GM20000 (cell line): Measurements from ENCODE around the gene PPARA.

Experiments used
- DNase-seq: peaks from one replicate; pipeline ENCODE4 v3.0.0; 2012; ENCODE audit warnings: low spot score
- TF ChIP-seq, protein P1 (sequence below): IDR thresholded peaks from 2 replicates; pipeline ENCODE4 v1.5.1; 2012; ENCODE audit warnings: mild to moderate bottlenecking, control low read depth; ENCODE audit errors: extremely low read depth, missing control alignments

PPARA gene

GRCh38 chr22:46244771-46245170 lies 94.4 kb downstream of the PPARA start:
- no peak for DNase-seq
- TF ChIP-seq, protein P1, sequence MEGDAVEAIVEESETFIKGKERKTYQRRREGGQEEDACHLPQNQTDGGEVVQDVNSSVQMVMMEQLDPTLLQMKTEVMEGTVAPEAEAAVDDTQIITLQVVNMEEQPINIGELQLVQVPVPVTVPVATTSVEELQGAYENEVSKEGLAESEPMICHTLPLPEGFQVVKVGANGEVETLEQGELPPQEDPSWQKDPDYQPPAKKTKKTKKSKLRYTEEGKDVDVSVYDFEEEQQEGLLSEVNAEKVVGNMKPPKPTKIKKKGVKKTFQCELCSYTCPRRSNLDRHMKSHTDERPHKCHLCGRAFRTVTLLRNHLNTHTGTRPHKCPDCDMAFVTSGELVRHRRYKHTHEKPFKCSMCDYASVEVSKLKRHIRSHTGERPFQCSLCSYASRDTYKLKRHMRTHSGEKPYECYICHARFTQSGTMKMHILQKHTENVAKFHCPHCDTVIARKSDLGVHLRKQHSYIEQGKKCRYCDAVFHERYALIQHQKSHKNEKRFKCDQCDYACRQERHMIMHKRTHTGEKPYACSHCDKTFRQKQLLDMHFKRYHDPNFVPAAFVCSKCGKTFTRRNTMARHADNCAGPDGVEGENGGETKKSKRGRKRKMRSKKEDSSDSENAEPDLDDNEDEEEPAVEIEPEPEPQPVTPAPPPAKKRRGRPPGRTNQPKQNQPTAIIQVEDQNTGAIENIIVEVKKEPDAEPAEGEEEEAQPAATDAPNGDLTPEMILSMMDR, result no peak

DNA sequence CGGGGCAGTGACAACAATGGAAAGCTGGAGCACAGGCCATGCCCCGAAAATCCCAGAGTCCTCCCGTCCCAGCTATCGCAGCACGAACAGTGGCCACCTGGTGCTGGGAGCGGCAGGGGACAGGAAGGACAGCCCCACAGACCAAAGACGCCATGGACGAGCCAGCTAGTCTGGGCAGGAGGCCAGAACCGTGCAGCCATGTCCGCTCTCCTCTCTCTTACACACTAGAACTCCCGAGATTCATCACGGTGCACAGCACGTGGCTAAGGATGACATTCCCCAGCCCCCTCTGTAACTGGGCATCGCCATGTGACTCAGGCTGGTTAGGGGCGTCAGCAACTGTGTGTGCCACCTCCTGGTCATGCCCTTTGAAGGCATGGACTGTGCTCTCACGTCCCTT lies 95.2 kb downstream of the PPARA start:
- DNase-seq, result no peak
- TF ChIP-seq, protein P1, result no peak

DNA sequence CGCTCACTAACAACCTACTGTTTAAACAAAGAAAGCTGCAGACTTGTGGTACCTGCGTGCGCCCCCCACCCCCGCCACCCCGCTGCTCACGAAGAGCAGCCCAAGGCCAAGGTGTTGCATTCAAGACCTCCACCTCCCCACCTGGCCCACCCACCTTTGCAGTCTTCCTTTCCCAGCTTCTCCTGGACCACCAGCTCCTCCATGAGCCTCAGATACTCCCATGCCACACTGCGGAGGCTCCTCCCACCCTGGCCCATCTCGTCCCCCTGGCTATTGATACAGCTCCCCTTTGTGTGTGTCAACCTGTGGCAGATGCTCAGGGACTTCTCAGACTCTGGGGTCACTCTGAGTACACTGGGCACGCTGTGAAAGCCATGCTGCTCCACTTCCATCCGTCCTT lies 95.9 kb downstream of the PPARA start:
- no peak for DNase-seq
- TF ChIP-seq, protein P1, result no peak

DNA sequence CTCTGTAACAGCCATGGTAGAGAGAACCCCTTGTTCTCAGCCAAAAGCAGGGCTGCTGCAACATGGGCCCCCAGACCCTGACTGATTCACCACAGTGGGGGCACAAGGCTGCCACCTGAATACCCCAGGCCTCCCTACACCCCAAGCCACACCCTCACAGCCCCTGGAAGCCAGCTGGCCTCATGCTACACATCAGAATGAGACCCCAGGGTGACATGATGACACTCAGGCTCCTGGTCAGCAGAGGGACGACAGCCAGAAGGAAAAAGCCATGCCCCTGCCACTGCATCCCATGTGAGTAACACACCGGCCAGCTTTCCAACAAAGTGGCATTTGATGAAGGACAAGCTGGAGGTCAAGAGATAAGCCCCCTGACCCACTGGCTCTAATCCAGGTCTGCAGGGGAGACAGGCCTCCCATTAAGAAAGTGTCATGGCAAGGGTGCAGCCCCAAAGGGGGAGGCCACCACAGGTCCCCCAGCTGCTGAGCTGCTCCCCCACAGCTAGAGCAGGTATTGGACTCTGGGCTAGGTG lies 97.2 kb downstream of the PPARA start:
- no peak for DNase-seq
- TF ChIP-seq, protein P1, result no peak

DNA sequence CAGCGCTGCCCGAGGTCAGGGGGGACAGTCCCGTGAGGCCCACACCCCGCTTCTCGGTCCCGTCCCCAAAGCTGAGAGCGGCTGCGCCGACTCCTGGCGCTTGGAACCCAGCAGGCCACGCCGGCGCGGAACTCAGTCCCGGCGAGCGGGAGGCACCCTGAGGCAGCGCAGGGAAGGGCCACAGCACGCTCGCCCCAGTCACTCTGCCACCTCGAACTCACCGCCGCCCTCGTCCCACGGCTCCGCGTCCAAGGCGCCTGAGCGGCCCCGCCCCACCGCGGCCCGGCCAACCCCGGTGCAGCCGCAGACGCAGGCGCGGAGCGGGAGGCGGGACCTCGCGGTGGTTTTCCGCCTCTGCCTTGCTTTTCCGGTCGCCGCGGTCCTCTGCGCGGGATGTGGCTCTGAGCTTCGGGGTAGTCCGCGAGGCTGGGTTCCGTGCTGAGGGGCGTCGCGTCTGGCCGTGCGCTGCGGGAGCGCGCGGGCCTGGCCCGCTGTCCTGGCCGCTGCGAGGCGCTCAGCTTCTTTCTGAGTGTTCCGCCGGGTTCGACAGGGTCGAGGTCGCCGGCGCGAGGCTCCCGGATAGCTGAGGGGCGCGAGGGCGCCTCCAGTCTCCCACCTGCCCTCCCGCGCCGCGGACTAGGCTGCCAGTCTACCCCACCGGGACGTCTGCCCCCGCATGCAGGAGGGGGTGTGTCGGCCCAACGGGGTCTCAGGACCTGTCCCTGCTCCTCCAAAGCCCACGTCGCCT lies 99.9 kb downstream of the PPARA start, which contains the start of gene CDPF1:
Gene CDPF1, minus strand, starts transcription at position 259 of the 748 bp plus-strand sequence. CDS start 2,009 bp downstream, outside the sequence.
- TF ChIP-seq, protein P1, result no peak
- DNase-seq, result peak; percentile 98

GRCh38 chr22:46250783-46251125 lies 100.4 kb downstream of the PPARA start:
- TF ChIP-seq, protein P1, result no peak
- peak; percentile 42 for DNase-seq

DNA sequence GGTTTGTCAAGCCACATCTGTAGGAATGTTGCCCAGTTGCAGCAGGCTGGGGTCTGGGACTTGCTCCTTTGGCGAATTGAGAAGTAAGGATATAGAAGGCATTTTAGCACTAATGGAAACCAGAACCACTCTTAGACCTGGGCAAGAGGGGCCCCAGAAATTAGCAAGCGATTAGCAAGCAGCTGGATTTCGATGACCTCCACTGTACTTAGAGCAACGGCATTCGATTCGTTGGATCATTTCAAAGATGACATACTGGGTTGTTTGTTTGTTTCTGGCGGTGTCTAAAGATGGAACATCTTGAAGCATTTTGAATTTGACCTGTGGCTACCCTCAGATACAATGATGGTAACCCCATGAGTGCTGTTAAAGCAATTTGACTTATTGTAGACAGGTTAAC lies 100.9 kb downstream of the PPARA start:
- TF ChIP-seq, protein P1, result no peak

More for the DNA sequence above, 100.9 kb downstream of the PPARA start:
- no peak for DNase-seq
